Ureter (tissue), 1 donor: Measurements from ENCODE around the gene KCNH4. TPM values are rescaled to one million over a fixed set of nuclear protein-coding genes. Genes with fewer than 3 reads are reported as not detected.
"Not testable (repeated sequence)": the region's sequence is repeated elsewhere in the genome, so short reads cannot be mapped to it uniquely, and the experiment has no call there.

Experiments used
- DNase-seq: peaks from one replicate; pipeline ENCODE4 v3.0.0-alpha.2; 2020; ENCODE audit warnings: low spot score
- total RNA-seq: library from RNA; stranded (reverse); gene quantifications from one replicate; pipeline ENCODE4 v1.2.4, GENCODE V29; 2023
- donor health status: DM: yes; HTN: yes; CAD: no.

Gene KCNH4
- total RNA-seq, 1 donor from 2014 or later = 0.99 TPM

DNA sequence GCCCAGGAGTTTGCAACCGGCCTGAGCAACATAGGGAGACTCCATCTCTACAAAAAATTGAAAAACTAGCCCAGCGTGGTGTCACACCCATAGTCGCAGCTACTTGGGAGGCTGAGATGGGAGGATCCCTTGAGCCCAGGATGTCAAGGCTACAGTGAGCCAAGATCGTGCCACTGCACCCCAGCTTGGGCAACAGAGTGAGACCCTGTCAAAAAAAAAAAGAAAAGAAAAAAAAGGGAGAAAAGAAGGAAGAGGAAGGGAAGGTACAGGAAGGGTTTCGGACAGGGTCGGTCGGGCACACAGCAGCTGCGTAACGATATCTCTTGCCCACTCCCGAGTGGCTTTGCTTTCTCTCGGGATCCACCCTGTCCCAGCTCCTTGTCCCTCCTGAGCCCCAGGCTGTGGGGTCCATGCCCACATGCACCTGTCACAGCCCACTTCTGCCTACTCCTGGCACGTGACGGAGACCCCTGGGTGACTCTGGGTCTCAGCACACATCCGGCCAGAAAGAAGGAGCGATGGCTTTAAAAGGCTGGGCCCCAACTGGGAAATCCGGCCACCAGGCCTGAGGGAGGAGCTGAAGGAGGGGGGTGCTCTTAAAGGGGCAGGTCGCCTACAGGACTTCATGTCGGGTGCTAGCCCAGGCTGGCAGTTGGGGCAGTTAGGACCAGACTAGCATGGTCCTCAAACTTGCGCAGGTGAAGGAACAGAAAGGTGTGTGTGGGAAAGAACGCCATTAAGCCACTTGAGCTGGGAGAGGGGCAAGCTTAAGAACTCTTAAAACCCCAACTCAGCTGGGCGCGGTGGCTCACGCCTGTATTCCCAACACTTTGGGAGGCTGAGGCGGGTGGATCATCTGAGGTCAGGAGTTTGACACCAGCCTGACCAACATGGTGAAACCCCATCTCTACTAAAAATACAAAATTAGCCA, 13.3 kb upstream of the KCNH4 start, which contains the start of gene GHDC:
GHDC (minus strand) TSS at position 526 of the 931 bp plus-strand sequence. CDS start 913 bp downstream, outside the sequence.
- DNase-seq = peak; percentile 87

DNA sequence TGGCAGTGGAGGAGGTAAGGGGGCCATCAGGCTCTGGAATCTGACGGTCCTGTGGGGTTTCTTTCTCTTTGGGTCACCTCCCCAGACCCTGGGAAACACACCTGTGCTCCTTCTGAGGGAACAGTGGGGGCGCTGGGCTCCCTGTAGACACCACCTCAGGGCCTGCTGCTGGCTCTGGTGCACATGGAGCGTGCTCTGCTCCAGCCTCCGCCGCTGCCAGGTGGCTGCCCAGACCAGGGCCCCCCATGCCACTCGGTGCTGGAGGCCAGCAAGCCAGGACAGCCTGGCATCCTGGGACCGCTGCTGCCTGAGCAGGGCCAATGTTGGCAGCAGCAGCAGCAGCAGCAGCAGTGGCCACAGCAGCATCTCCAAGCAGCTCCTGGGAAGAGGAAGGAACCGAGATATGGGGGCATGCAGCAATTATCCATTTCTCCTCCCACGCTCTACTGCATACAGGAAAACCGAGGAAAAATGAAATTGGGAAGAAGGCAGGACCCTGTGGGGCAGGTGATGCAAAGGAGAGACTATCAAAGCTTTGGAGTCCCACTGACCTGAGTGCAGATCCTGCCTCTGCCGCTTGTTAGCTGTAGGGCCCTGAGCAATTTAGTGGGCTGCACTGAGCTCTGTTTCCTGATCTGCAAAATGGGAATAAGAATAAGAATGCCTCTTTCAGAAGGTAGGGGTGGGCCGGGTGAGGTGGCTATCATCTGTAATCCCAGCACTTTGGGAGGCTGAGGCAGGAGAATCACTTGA, 12.4 kb upstream of the KCNH4 start:
- DNase-seq = no peak

- no peak for DNase-seq
Measured at GRCh38 chr17:42192189-42193126, 11.5 kb upstream of the KCNH4 start.

DNA sequence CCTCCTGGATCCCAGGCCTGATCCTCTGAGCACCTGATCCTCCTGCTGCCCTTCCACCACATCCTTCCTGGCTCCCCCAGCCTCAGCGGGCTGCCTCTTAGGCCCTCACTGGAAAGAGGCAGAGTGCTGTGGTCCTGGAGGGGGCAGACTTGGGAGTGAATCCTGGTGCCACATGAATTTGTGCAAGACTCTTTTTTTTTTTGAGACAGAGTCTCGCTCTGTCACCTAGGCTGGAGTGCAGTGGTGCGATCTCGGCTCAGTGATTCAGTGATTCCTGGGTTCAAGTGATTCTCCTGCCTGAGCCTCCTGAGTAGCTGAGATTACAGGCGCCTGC, 10.3 kb upstream of the KCNH4 start:
- no peak for DNase-seq

DNA sequence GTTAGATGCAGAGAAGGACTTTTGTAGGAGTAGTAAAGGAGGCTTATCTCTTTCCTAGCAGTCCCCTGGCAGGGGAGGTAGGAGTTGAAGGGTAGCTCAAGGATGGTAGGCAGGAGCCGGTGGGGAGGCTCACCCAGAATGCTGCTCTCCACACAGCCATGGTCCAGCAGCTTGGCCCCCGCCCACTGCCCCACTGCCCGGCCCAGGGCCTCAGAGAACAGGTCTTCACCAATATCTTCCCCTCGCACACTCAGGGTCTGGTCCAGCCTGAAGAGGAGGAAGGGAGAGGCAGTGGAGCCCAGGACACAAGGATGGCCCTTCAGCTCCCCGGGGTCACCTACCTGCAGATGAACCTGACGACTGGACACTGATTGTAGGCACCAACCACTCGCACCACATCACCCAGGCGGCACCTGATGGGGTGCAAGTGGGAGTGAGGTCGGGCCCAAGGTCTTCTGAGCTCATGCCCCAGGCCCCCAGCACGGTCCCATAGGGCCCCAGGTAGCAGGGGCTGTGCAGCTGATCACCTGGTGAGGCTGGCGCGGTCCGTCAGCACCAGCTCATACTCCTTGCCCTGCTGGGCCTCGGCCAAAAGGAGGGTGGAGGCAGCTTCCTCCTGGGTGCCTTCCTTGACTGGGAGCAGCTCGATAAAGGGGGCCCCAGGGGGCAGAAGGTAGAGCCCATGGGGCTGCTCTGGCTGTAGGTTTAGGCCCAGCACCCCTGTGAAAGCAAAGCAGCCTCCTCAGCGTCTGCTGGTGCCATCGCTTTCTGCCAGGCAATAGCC, 9.7 kb upstream of the KCNH4 start:
- DNase-seq = no peak

DNA sequence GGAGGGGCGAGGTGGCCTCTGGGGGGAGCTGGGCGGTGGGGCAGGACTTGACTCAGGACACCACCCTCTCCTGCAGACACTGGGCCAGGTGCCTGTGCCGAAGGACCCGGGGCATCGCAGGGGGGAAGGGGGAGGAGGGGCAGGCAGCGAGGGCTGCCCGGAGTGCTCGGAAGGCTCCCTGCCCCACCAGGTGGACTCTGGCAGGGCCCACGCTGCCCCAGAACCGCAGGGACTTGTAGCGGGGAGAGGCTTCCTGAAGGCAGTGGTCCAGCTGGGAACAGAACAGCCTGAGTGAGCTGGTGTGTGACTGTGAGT, 8.7 kb upstream of the KCNH4 start:
- no peak for DNase-seq

- no peak for DNase-seq
Measured at GRCh38 chr17:42188749-42189650, 8.1 kb upstream of the KCNH4 start.

DNA sequence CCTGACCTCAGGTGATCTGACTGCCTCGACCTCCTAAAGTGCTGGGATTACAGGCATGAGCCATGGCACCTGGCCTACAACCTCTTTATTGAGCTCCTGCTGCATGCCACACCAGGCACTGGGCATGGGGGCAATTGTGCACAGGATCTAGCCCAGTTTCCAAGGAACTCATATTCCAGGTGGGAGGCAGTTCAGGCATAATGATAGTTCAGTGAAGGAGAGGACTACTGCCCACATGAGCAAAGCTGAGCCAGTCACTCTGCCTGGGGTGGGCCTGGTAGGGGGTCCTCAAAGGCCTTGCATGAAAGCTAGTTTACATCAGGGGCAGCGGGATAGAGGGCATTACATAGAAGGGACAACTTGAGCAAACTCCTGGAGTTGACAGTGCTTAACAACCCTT, 6.9 kb upstream of the KCNH4 start:
- no peak for DNase-seq

DNA sequence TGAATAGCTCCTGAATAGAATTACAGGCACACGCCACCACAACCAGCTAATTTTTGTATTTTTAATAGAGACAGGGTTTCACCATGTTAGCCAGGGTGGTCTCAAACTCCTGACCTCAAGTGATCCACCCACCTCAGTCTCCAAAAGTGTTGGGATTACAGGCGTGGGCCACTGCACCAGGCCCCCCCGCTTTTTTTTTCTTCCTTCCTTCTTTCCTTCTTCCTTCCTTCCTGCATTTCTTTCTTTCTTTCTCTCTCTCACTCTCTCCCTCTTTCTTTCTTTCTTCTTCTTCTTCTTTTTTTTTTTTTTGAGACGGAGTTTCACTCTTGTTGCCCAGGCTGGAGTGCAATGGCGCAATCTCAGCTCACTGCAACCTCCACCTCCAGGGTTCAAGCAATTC, 5.2 kb upstream of the KCNH4 start:
- not testable (repeated sequence) for DNase-seq

GRCh38 chr17:42185621-42185930, 4.6 kb upstream of the KCNH4 start:
- no peak for DNase-seq

DNA sequence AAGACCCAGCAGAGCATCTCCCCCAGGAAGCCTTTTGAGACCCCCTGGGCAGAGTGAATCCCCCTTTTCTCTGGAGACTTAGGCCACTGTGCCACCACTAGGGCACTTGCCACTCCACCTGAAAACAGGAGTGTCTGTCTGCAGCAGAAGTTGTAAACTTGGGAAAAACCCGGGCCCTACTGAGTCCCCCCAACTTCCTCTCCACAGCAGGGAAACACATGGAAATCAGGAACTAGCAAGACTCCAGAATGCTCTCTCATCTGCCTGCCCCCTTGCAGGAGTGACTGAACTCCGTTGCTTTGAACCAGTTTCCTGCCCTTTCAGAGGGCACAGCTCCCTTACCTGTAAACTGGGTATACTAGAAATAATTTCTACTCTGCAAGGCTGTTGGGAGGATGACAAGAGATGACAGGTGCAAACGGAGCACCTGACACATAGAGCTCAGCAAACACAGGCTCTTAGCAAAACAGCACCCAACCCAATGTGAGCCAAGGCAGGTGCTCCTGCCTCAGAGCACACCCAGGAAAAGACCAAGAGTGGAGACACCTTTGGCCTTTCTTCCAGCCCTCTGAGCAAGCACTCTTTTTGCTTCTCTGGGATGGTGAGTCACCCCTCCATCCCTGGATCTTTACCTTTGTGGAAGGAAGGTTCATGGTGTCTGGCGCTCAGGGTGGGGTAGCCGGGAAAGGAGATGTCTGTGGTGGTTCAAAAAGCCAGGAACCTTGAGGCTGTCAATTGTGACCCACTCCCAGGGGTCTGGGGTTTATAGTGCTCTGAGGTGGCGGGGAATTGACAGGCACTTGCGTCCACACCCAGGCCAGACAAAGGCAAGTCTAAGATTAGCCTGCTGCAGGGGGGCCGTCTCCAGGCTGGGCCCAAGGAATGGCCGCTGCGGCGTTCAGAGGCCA, 4.0 kb upstream of the KCNH4 start, which contains the start of gene HCRT:
HCRT (minus strand) TSS at position 740 of the 908 bp plus-strand sequence; CDS start at position 653, 87 bp downstream.
- DNase-seq = no peak

DNA sequence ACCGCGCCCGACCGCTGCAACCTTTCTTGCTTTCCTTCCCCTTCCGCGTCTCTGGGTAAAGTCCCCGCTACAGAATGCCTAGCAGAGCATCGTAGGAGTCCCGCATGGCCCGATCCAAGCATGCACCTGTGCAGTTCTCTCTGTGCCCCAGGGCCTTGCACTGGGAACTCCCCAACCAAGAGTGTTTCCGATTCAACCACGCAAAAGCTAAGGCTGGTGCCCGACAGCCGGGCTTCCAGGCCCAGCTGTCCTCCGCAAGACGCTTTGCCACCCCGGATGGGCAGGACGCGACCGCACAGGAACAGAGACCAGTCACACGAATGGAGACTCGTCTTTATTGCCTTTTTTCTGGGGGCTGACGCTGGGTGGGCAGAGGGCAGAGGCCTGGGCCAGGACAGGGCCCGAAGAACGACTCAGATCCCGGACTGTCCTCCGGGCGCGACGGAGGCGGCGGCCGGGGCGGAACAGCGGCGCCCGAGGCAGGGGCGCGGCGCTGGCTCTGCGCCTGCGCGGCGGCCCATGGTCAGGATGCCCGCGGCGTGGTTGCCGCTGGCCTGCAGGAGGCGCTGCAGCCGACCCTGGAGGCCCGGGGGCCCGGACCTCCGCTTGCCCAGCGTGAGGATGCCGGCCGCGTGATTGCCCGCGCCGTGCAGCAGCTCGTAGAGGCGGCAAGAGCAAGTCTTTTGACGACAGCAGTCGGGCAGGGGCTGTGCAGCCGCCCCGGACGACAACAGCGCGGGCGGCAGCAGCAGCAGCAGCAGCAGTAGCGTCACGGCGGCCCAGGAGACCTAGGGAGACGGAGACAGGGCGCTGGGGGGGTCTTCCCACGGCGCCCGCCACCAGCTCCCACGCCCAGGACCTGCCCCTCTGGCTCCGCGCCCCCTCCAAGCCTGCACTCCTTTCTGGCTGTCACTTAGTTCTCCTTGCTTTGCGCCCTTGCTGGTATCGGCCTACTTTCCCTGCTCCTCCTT, 3.1 kb upstream of the KCNH4 start:
- DNase-seq = no peak

- DNase-seq = no peak
Measured at GRCh38 chr17:42182927-42183734, 2.2 kb upstream of the KCNH4 start.

GRCh38 chr17:42181851-42182207, 887 bp upstream of the KCNH4 start:
- DNase-seq = no peak

DNA sequence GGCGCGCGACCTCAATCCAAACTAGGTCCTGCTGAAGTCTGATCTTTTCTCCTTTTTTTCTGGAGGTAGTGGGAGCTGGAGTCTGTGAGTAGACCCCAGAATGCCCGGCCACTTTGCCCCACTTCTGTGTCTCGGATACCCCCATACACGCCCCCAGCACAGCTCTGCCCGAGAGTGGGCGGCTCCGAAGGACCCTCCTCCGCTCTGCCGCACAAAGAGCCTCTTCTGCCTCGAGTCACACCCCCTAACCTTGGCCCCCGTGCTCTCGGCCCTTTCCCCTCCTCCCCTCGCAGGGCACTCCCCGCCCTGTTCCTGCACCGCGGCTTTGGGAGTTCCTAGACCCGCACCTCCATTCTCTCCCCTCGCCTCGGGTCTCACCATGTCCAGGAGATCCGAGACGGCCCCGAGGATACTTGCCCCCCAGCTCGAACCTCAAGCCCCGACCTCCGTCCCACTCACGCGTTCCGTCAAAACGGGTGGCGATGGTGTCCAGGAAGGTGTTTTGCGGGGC, 476 bp downstream of the KCNH4 start:
- no peak for DNase-seq

DNA sequence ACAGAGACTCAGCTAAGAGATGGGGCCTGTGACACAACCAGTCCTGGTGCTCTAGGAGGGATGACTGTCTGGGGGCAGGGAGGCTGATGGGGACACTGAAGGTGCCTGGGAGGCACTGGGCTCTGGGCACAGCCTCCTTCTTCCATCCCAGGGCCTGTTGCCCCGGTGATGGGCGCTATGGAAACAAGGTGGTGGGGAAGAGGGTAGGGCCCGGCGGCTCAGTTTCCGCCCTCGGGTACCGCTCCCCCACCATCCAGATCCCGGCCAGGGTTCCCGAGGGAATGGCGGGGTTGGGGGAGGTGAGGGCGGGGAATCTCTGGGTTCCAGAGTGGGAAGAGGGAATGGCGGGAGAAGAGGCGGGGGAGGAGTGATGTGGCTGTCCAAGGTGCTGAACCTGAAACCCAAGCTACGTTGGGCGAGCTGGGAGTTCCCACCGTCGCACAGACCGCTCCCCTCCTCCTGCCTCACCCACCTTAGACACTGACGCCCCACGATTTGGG, 981 bp downstream of the KCNH4 start:
- DNase-seq = no peak

- no peak for DNase-seq
Measured at GRCh38 chr17:42179335-42179734, 1.6 kb downstream of the KCNH4 start.
